RKO (cell line): ENCODE results near the gene ZBTB45.
A peak's percentile ranks its signal among the peaks of the same experiment; 100 is the strongest.

Source experiments
- DNase-seq: peaks from one replicate; pipeline ENCODE4 v3.0.0-alpha.2; 2016; ENCODE audit warnings: low spot score

The ZBTB45 gene

DNA sequence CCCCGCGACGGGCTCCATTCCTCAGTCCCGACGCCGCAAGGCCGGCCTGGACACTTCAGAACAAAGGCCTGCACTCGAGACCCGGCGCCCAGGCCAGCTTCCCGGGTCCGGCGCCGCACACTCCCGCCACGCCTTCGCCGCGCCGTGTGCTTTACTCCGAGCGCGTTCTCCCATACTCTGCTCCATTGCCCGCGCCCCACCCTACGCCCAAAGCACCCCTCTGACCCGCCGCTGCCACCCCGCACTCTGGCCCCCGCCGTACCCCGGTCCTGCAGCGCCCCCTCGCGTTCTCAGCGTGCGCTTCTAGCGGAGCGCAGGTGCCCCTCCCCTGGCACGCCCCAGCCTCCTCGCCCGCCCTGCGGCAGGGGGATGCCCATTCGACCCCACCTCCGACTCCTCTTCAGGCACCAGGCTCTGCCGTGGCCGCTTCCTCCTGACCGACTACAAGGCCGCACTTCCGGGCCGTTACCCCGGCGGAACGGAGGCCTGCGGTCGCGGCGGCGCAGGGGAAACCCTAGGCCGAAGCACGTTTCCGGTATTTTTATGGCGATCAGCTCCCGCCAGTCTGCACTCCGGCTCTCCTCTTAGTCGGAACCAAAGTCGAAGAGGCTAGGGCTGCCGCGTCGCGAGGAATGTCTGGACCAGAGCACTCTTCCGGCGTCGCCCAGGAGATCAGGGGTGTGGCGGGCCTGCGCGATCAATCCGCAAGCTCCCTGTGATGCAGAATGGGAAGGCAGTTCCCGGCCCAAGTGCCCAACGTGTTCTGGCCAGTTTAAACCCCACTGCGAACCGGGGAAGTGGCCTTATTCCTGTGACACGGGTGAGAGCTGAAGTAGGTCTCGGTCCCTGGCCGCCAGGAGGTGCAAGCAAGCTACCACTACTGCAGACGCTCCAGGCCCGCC, at the start of gene ZBTB45:
ZBTB45 (minus strand) TSS at position 456 of the 902 bp plus-strand sequence. CDS start 2,137 bp downstream, outside the sequence.
- peak; percentile 98 for DNase-seq

DNA sequence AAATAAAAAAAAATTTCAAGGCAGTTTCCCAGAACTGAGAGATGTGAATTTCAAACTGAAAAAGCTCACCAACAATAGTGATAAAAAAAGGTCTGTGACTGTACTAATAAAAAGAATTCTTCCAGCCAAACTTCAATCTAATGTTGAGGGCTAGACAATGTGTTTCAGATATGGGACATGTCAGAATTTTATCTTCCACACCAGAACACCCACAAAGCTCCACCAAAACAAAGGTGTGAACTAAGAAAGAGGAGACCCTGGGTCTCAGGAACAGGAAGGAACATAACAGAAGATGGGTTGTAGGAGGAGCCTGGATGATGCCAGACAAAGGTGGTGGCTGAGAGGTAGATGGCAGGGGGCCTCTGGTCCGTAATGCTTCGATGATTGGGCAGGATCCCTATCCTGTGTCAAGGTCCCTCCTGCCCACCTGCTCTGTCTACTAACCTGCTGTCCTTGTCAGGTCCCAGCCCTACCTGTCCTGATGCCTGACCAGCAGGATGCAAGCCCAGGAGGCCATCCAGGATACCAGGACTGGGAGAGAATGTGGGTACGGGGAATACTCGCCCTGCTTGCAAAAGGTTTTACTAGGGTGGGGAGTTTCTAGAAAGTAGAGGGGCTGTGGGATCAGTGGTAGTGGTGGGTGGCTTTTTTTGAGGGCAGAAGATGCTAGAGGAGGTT, 49.0 kb upstream of the ZBTB45 start:
- DNase-seq: no peak

DNA sequence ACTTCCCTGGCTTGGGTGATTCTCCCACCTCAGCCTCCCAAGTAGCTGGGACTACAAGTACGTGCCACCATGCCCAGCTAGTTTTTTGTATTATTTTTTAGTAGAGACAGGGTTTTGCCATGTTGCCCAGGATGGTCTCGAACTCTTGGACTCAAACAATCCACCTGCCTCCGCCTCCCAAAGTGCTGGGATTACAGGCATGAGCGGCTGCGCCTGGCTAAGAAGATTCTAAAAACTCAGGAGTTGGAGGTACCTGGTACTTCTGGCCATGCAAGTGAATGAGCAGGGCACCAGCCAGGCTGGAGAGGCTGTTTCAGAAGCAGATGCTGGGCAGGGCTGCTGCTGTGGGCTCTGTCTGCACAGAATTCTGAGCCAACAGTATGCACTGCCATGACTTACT, 47.4 kb upstream of the ZBTB45 start:
- DNase-seq: no peak

GRCh38 chr19:58563823-58564222, 44.2 kb upstream of the ZBTB45 start:
- DNase-seq: no peak

GRCh38 chr19:58563034-58563573, 43.5 kb upstream of the ZBTB45 start:
- DNase-seq: no peak

DNA sequence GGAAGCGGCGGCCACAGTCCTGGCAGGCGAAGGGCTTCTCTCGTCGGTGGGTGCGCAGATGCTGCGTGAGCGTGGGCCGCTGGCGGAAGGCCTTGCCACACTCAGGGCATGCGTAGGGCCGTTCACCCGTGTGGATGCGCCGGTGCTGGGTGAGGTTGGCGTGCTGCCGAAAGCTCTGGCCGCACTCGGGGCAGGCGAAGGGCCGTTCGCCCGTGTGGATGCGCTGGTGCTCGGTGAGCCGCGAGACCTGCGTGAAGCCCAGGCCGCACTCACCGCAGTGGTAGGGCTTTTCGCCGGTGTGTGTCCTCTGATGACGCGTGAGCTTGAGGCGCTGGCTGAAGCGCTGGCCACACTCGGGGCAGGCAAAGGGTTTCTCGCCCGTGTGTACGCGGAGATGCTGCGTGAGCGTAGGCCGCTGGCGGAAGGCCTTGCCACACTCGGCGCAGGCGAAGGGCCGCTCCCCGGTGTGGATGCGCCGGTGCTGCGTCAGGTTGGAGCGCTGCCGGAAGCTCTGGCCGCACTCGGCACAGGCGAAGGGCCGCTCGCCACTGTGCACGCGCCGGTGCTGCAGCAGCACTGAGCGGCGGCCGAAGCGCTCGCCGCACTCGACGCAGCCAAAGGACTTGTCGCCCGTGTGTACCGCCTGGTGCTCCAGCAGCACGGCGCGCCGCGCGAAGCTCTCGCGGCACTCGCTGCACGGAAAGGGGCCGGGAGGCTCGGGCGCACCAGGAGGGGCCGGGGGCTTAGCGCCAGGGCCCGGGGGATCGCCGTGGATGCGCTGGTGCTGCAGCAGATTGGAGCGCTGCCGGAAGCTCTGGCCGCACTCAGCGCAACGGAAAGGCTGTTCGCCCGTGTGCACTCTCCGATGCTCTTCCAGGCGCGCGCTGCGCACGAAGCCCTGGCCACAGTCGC, 42.8 kb upstream of the ZBTB45 start:
- no peak for DNase-seq

DNA sequence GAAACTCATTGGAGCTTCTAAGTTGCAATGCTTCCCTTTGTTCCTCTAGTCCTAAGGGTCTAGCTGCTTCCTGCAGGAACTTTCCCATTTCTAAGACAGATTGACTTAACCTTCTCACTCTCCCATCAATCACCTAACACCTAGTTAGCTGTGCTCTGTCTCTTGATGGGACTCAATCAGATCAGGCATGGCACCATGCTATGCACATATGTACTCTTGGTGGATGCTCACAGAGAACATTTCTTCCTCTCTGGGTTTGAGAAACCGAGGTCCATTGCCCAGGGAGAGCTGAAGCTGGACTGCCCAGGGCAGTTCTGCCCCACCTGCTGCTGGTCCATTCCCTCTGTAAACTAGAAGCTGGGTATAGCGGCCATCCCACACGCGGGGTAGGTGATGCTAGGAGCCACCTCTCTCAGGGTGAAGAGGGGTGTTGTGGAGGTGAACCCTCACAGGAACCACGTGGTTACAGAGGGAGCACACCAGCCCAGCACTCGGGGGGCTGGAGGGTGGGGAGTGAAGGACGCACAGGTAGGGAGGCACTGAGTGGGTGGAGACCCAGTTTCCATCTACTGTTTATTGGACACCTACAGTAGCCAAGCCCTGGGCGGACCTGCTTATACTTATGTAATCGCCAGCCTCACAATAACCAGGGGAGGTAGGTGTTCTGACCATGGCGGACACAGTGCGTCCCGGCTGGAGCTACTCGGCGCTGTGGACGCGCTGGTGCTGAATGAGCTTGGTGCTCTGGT, 41.9 kb upstream of the ZBTB45 start:
- no peak for DNase-seq

GRCh38 chr19:58560921-58561320, 41.3 kb upstream of the ZBTB45 start:
- DNase-seq: no peak

GRCh38 chr19:58560007-58560887, 40.6 kb upstream of the ZBTB45 start:
- no peak for DNase-seq

DNA sequence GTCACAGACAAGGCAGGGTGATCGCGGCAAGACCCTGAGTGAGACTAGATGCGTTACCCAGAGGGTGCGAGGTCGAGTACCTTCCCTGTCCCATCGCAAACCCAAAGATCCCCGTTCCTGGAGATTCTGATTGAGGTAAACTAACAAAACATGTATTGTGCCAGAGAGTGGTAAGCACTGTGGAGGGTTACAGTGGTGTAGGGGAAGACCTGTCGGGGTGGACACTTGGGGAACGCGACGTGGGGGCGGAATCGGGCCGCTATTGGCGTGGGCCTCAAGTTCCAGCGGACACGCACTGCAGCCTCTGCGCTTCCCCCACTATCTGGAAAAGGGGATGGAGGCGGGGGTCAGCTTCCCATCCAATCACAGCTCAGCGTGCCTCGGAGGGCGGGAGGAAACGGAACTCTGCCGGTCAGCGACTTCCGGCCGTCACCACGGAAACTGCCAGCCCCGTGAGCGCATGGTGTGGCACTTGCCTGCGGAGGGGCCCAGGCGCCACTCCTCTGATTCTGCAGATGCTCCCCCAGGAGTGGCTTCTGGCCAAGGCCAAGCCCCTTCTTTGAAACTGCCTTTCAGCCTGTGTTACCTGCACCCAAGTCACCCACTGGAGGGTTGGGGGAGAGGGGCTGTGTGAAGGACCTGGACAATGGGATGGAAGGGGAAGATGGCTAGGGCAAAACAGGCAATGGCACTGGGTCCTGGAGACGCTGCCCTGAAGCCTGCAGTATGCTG, 39.8 kb upstream of the ZBTB45 start:
- DNase-seq: peak; percentile 96

GRCh38 chr19:58558623-58559274, 39.1 kb upstream of the ZBTB45 start:
- DNase-seq: peak; percentile 99

- DNase-seq: peak; percentile 57
Observed at GRCh38 chr19:58558066-58558622, 38.5 kb upstream of the ZBTB45 start, which contains the start of gene UBE2M. TSS of gene UBE2M (minus strand) at chr19:58558611. CDS start at chr19:58558381, 230 bp downstream.

DNA sequence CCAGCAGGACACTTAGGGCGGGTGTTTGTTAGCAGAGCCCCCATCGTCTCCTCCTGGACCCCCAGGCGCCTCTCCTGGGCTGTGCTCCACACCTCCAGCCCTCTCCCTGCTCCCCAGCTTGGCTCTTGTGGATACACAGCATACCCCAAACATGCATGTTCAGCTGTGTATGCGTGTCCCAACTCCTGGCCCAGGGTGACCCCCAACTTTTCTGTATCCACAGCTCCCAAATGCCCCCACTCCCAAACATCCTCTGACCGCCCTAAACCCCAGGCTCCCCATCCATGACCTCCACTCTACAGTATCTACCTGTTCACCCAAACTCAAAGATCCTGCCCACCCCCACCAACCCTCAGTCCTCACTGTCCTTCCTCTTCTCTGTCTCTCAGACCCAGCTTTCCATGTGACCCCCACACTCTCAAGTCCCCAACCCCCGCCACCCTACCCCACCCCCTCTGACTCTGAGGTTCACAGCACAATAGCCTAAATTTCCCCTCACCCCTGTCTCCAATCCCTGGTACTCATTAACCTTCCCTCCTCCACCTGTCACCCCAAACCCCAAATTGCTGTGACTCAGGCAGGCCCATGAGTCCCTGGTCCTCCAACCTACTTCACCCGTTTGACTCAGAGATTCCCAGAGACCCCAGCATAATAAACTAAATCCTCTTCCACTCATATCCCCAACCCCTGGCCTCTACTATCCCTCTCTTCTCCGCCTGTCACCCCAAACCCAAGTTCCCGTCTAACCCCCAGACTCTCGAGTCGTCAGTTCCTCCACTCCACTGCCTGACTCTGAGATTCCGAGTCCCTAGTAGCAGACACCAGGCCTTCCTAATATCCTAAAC, 37.8 kb upstream of the ZBTB45 start:
- peak; percentile 44 for DNase-seq

DNA sequence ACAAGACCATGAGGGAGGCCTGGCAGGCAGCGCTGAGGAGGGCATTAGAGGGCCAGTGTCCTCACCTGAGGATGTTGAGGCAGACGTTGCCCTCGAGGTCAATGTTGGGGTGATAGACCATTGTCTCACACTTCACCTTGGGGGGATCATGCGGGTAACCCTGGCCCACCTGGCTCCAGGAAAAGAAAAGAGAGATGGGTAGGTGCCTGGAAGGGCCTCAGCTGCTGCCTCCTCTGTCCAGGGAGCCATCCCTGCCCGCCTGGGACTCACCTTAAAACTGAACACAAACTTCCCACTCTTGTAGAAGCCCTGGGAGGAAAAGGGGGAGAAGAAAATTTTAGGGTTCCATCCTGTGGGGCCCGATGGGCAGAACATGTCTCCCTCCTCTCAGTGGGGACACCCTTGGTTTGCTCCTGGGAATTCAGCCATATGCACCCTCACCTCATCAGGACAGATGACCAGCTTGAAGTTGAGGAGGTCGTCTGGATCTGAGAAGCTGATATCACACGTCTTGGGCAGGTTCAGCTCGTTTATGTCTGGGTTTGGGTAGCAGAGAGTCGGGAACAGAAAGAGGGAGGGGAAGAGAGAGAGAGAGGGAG, 37.1 kb upstream of the ZBTB45 start:
- no peak for DNase-seq

GRCh38 chr19:58555920-58556621, 36.5 kb upstream of the ZBTB45 start:
- no peak for DNase-seq

DNA sequence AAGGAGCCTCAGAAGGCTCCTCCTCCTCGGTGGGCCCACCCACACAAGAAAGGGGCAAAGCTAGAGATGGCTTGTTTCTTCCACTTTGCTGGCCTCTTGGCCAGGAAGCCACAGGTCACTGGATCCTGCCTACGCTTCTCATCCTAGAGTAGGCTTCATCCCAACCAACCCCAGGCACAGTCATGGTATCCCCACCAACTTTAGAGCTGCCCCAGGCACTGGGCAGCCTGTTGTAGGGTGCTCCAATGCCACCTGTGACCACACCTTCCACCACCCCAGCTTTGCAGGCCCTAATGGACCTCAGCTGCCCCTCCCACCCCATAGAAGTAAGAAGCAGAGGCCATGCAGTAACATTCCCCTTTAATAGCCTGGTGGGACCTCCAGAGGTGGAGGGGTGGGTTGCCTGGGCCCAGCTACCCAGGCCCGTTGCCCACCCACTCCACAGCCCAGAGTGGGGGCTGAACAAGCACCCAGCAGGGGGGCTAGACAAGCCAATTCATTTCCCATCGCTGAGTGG, 35.8 kb upstream of the ZBTB45 start:
- DNase-seq: no peak
